Measurements from ENCODE around the gene SLC2A9.

SLC2A9 gene

GRCh38 chr4:10023806-10024205 lies 2.5 kb upstream of the SLC2A9 start:
- no peaks in the 10 kb centered on the region for H3K36me3 ChIP-seq (ENCODE audit: low read length)
- no peaks in the 10 kb centered on the region for H3K9me3 ChIP-seq (ENCODE audit: insufficient read depth, low read length)
- H4K20me1 ChIP-seq (ENCODE audit: low read depth, low read length): no peaks in the 10 kb centered on the region
- no peaks in the 10 kb centered on the region for H3K79me2 ChIP-seq (ENCODE audit: insufficient read depth, low read length)
- no peaks in the 10 kb centered on the region for H3F3A ChIP-seq (ENCODE audit: insufficient read depth)
- TF ChIP-seq CTCF (IDR thresholded peaks at IDR 0.05; ENCODE audit: insufficient read depth, low read length, poor library complexity, severe bottlenecking) (no peak), EZH2phosphoT487 (conservative IDR thresholded peaks at IDR 0.05; ENCODE audit: low read length) (no peak)
- H3K9ac ChIP-seq (ENCODE audit: low read length): no peak overlapping the region
- H3K27ac ChIP-seq (ENCODE audit: low read depth, low read length): no peak overlapping the region
- no peak overlapping the region for H3K4me2 ChIP-seq (ENCODE audit: low read depth, low read length, poor library complexity, severe bottlenecking)
- H2AFZ ChIP-seq (ENCODE audit: low read depth, low read length, severe bottlenecking): no peak overlapping the region
- no peak overlapping the region for H3K4me3 ChIP-seq (ENCODE audit: insufficient read depth, low read length, poor library complexity, severe bottlenecking)
- no peaks in the 10 kb centered on the region for H3K27me3 ChIP-seq (ENCODE audit: low read length)
- no peaks in the 10 kb centered on the region for H3K9me2 ChIP-seq (replicated peaks; ENCODE audit: insufficient read depth, low read length)

DNA sequence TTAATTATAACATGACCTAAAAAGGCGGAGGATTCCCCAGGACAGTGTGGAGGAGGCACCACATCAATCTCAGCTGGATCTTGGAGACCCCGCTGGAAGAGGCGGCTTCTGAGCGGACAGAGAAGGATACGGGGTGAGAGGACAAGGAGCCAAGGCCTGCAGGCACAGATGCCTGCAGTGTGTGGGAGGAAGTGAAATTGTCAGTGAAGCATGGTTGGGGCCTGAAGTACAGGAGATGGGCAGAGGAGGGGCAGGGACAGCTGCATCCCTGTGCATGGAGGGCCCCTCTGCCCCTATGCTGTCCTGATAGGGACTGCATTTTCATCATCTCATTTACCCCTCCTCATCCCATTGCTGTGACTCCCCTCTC lies 1.7 kb upstream of the SLC2A9 start:
- no peak for TF ChIP-seq EZH2phosphoT487 (conservative IDR thresholded peaks at IDR 0.05; ENCODE audit: low read length)
- no peak for TF ChIP-seq CTCF (IDR thresholded peaks at IDR 0.05; ENCODE audit: insufficient read depth, low read length, poor library complexity, severe bottlenecking)
- Histone ChIP-seq H3K4me2 (ENCODE audit: low read depth, low read length, poor library complexity, severe bottlenecking) (no peak overlapping the region), H3K27me3 (ENCODE audit: low read length) (no peaks in the 10 kb centered on the region), H3K36me3 (ENCODE audit: low read length) (no peaks in the 10 kb centered on the region), H2AFZ (ENCODE audit: low read depth, low read length, severe bottlenecking) (no peak overlapping the region), H3K27ac (ENCODE audit: low read depth, low read length) (no peak overlapping the region), H3K9me2 (replicated peaks; ENCODE audit: insufficient read depth, low read length) (no peaks in the 10 kb centered on the region), H3K9ac (ENCODE audit: low read length) (no peak overlapping the region), H3F3A (ENCODE audit: insufficient read depth) (no peaks in the 10 kb centered on the region), H3K9me3 (ENCODE audit: insufficient read depth, low read length) (no peaks in the 10 kb centered on the region), H3K79me2 (ENCODE audit: insufficient read depth, low read length) (no peaks in the 10 kb centered on the region), H3K4me3 (ENCODE audit: insufficient read depth, low read length, poor library complexity, severe bottlenecking) (no peak overlapping the region), H4K20me1 (ENCODE audit: low read depth, low read length) (no peaks in the 10 kb centered on the region)

GRCh38 chr4:10022346-10023049 lies 1.2 kb upstream of the SLC2A9 start:
- H3K36me3 ChIP-seq (ENCODE audit: low read length): no peaks in the 10 kb centered on the region
- no peak overlapping the region for H3K4me3 ChIP-seq (ENCODE audit: insufficient read depth, low read length, poor library complexity, severe bottlenecking)
- H2AFZ ChIP-seq (ENCODE audit: low read depth, low read length, severe bottlenecking): no peak overlapping the region
- TF ChIP-seq CTCF (IDR thresholded peaks at IDR 0.05; ENCODE audit: insufficient read depth, low read length, poor library complexity, severe bottlenecking) (no peak), EZH2phosphoT487 (conservative IDR thresholded peaks at IDR 0.05; ENCODE audit: low read length) (no peak)
- H3K27me3 ChIP-seq (ENCODE audit: low read length): no peaks in the 10 kb centered on the region
- H3K27ac ChIP-seq (ENCODE audit: low read depth, low read length): no peak overlapping the region
- no peaks in the 10 kb centered on the region for H3K79me2 ChIP-seq (ENCODE audit: insufficient read depth, low read length)
- H3F3A ChIP-seq (ENCODE audit: insufficient read depth): no peaks in the 10 kb centered on the region
- H3K9me3 ChIP-seq (ENCODE audit: insufficient read depth, low read length): no peaks in the 10 kb centered on the region
- H3K4me2 ChIP-seq (ENCODE audit: low read depth, low read length, poor library complexity, severe bottlenecking): no peak overlapping the region
- H3K9ac ChIP-seq (ENCODE audit: low read length): no peak overlapping the region
- H3K9me2 ChIP-seq (replicated peaks; ENCODE audit: insufficient read depth, low read length): no peaks in the 10 kb centered on the region
- no peaks in the 10 kb centered on the region for H4K20me1 ChIP-seq (ENCODE audit: low read depth, low read length)

All from SU-DHL-6 (cell line).